CD4-positive, alpha-beta T cell (primary cell): ENCODE data around the gene KLF4. TPM values are rescaled to one million over a fixed set of nuclear protein-coding genes. Genes with fewer than 3 reads are reported as not detected.

ENCODE experiments used
- ATAC-seq: fragments of 200-7000 bp; cut with Tn5 transposase; one replicate; pipeline ENCODE4 v1.10.0; 2022; ENCODE audit warnings: mild to moderate bottlenecking; ENCODE audit not compliant: poor library complexity
- CTCF ChIA-PET: fragments of 350-600 bp; sonication (Branson Sonifier 250); formaldehyde crosslinking; loops from one replicate; lab custom pipeline; 2021; ENCODE audit warnings: antibody characterized with exemption, inconsistent platforms; lab: Charles Lee
- POLR2A ChIA-PET: fragments of 350-600 bp; sonication (Branson Sonifier 250); formaldehyde crosslinking; loops from one replicate; lab custom pipeline; 2021; ENCODE audit warnings: antibody characterized with exemption, inconsistent platforms; lab: Charles Lee
- DNase-seq, 14 experiments: peaks; one replicate each; pipeline ENCODE4 v3.0.0-alpha.2; 2013 to 2020; ENCODE audit warnings: mixed read lengths in 2 of 14
- H3K27ac ChIP-seq, 2 donors: one replicate each; pipeline versions ENCODE4 v1.5.1 to v1.7.0; 2013; ENCODE audit warnings: low read length in 2 of 2, low read depth in 1 of 2, mild to moderate bottlenecking in 1 of 2
- H3K27me3 ChIP-seq, 2 experiments: 1 replicate in 1 of 2; 2 replicates in 1 of 2; pipeline versions ENCODE4 v1.6.1 to v1.7.0; 2013; ENCODE audit warnings: low read length in 2 of 2, control low read depth in 1 of 2, mild to moderate bottlenecking in 1 of 2, moderate library complexity in 1 of 2; ENCODE audit not compliant: insufficient read depth in 2 of 2, control insufficient read depth in 1 of 2
- H3K36me3 ChIP-seq: one replicate; pipeline ENCODE4 v1.6.1; 2013; ENCODE audit warnings: low read length, control low read depth; ENCODE audit not compliant: insufficient read depth
- H3K4me1 ChIP-seq: one replicate; pipeline ENCODE4 v1.6.1; 2013; ENCODE audit warnings: low read length, control low read depth; ENCODE audit not compliant: insufficient read depth
- H3K4me3 ChIP-seq: one replicate; pipeline ENCODE4 v1.5.1; 2013; ENCODE audit warnings: mild to moderate bottlenecking, low read length, moderate library complexity
- H3K9me3 ChIP-seq, 2 experiments: 1 replicate in 1 of 2; 2 replicates in 1 of 2; pipeline versions ENCODE4 v1.6.1 to v1.7.0; 2013; ENCODE audit warnings: low read length in 2 of 2, mild to moderate bottlenecking in 2 of 2, control low read depth in 1 of 2, moderate library complexity in 1 of 2; ENCODE audit not compliant: control insufficient read depth in 1 of 2, insufficient read depth in 1 of 2
- H3K27ac Mint-ChIP-seq: one replicate; pipeline ENCODE4 v1.8.0; 2020; ENCODE audit warnings: mixed read lengths
- H3K27me3 Mint-ChIP-seq: one replicate; pipeline ENCODE4 v1.8.0; 2021; ENCODE audit warnings: mixed read lengths
- H3K36me3 Mint-ChIP-seq: one replicate; pipeline ENCODE4 v1.8.0; 2021; ENCODE audit warnings: low read depth, mixed read lengths
- H3K4me1 Mint-ChIP-seq: one replicate; pipeline ENCODE4 v1.8.0; 2021; ENCODE audit warnings: low read depth, mixed read lengths
- H3K4me3 Mint-ChIP-seq: one replicate; pipeline ENCODE4 v1.8.0; 2020; ENCODE audit warnings: mild to moderate bottlenecking, mixed read lengths
- H3K9me3 Mint-ChIP-seq: one replicate; pipeline ENCODE4 v1.8.0; 2020; ENCODE audit warnings: mixed read lengths
- CTCF ChIP-seq: fragments of 200-600 bp; IDR thresholded peaks from one replicate; pipeline ENCODE4 v1.8.0; 2022; ENCODE audit warnings: antibody characterized with exemption, mild to moderate bottlenecking
- intact Hi-C, 2 experiments: fragments of 100-400 bp; cut with DNase I in 1 of 2; cut with micrococcal nuclease in 1 of 2; formaldehyde crosslinking; loops; one replicate each; pipeline versions ENCODE4 v1.15.1 to v1.9.0; 2023 to 2025; cut with DNase I, micrococcal nuclease
- total RNA-seq, 174 experiments: library from RNA in 2 of 174; stranded (reverse) in 2 of 174; gene quantifications; one replicate each; pipeline ENCODE4 v1.2.3 and lab custom pipeline; 2021 to 2026

The KLF4 gene
- total RNA-seq, 2 experiments from 2014 or later: 12.9 to 13.2 TPM

- Histone ChIP-seq H3K4me3 (no peak overlapping the region), H3K27ac (no peak overlapping the region), H3K36me3 (no peaks in the 10 kb centered on the region), H3K27me3 (no peaks in the 10 kb centered on the region), H3K9me3 (no peaks in the 10 kb centered on the region), H3K4me1 (no peaks in the 10 kb centered on the region)
- Mint-ChIP-seq H3K4me1 (no peaks in the 10 kb centered on the region), H3K4me3 (no peak overlapping the region), H3K9me3 (no peaks in the 10 kb centered on the region), H3K27me3 (peaks cover 27% of the 10 kb centered on the region), H3K27ac (no peak overlapping the region), H3K36me3 (no peaks in the 10 kb centered on the region)
- intact Hi-C loops: no loop called here
- POLR2A ChIA-PET: no interaction called here
- ATAC-seq (no peak), DNase-seq (no peak)
- CTCF ChIA-PET: no interaction called here
- no peak for TF ChIP-seq CTCF
Measured at GRCh38 chr9:107478805-107479204, 10.8 kb downstream of the KLF4 start.

- Mint-ChIP-seq H3K27me3 (peaks cover 30% of the 10 kb centered on the region), H3K9me3 (no peaks in the 10 kb centered on the region), H3K27ac (no peak overlapping the region), H3K4me3 (no peak overlapping the region), H3K36me3 (no peaks in the 10 kb centered on the region), H3K4me1 (no peaks in the 10 kb centered on the region)
- no peaks in the 10 kb centered on the region for H3K4me1 ChIP-seq
- CTCF ChIA-PET: no interaction called here
- H3K27me3 ChIP-seq: no peaks in the 10 kb centered on the region
- intact Hi-C loops: no loop called here
- no peak overlapping the region for H3K4me3 ChIP-seq
- ATAC-seq (no peak), DNase-seq (no peak)
- no peaks in the 10 kb centered on the region for H3K9me3 ChIP-seq
- no peak overlapping the region for H3K27ac ChIP-seq
- H3K36me3 ChIP-seq: no peaks in the 10 kb centered on the region
- POLR2A ChIA-PET: no interaction called here
- TF ChIP-seq CTCF: no peak
Measured at GRCh38 chr9:107474124-107474523, 15.4 kb downstream of the KLF4 start.

- no peaks in the 10 kb centered on the region for H3K27me3 ChIP-seq
- intact Hi-C loops: no loop called here
- no peak for DNase-seq
- H3K4me3 ChIP-seq: no peak overlapping the region
- H3K27ac ChIP-seq: no peak overlapping the region
- H3K36me3 ChIP-seq: no peaks in the 10 kb centered on the region
- Mint-ChIP-seq H3K9me3 (no peaks in the 10 kb centered on the region), H3K36me3 (no peaks in the 10 kb centered on the region), H3K4me3 (no peak overlapping the region), H3K4me1 (no peaks in the 10 kb centered on the region), H3K27me3 (peaks cover 38% of the 10 kb centered on the region), H3K27ac (no peak overlapping the region)
- H3K4me1 ChIP-seq: no peaks in the 10 kb centered on the region
- H3K9me3 ChIP-seq: no peaks in the 10 kb centered on the region
- TF ChIP-seq CTCF: no peak
- ATAC-seq: no peak
- CTCF ChIA-PET: no interaction called here
- POLR2A ChIA-PET: no interaction called here
Measured at GRCh38 chr9:107472581-107473340, 16.8 kb downstream of the KLF4 start.
